ENCODE measurements around the gene SERPINB1.
A peak's percentile ranks its signal among the peaks of the same experiment; 100 is the strongest.

The SERPINB1 gene

DNA sequence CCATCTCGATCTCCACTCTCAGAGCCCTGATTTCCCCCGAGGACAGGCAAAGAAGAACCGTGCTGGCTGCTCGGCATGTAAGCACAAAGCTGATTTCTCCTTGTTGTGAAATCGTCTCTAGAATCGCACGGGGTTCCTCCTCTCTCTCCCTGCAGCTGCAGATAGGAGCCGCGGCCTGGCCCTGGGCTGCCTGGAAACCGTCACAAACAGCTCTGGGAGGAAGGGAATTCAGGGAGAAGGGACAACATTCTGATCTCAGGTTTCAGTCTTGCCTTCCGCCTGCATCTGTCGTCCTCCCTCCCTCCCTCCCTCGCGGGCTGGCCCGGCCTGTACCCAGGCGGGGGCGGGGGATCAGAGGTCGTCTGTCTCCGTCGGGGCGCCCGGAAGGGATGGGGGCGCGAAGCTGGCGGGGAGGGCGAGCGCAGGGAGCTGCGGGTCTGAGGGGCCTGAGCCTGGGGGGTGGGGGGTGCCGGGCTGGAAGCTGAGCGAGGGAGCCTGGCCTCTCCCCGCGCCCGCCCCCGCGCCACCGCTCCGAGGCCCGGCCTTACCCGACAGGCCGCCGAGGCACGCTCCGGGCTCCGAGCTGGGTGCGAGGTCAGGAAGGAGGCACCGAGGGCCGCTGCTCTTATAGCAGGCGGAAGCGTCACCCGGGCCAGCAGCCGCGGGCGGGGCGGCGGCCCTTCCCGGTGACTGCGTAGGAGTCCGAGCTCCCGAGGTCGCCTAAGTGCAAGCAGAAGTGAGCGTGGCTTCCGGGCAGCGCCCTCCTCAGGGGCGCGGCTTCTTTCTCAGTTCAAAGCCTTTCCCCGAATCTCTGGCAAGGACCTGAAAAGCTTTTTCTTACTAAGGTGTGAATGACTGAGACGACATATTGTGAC lies at the start of gene SERPINB1:
TSS of gene SERPINB1 (minus strand) at position 600 of the 875 bp plus-strand sequence. CDS start 1,277 bp downstream, outside the sequence.
- Histone ChIP-seq H3K79me2 (ENCODE audit: control insufficient read depth, low read length) (peaks cover 33% of the 10 kb centered on the region), H3K4me1 (ENCODE audit: control insufficient read depth, low read length) (peaks cover 56% of the 10 kb centered on the region), H3K27me3 (ENCODE audit: control insufficient read depth, low read length) (no peaks in the 10 kb centered on the region), H3F3A (ENCODE audit: control insufficient read depth, insufficient read depth) (peaks cover 11% of the 10 kb centered on the region), H3K4me3 (ENCODE audit: low read length) (peak within 1 kb of the TSS; percentile 82), H3K36me3 (ENCODE audit: control insufficient read depth, low read length) (peaks cover 38% of the 10 kb centered on the region), H3K9me3 (ENCODE audit: control insufficient read depth, insufficient read depth, low read length) (no peaks in the 10 kb centered on the region), H3K27ac (ENCODE audit: low read depth, low read length) (peak within 1 kb of the TSS; percentile 50), H4K20me1 (ENCODE audit: control insufficient read depth, insufficient read depth, low read depth, low read length) (no peaks in the 10 kb centered on the region; the same call in 1 of the 2 replicates), H3K9me2 (replicated peaks; ENCODE audit: control insufficient read depth, low read length) (no peaks in the 10 kb centered on the region), H3K4me2 (ENCODE audit: low read length) (peak within 1 kb of the TSS; percentile 85)
- TF ChIP-seq EZH2phosphoT487 (IDR thresholded peaks at IDR 0.05; ENCODE audit: borderline replicate concordance, low read length) = no peak
- TF ChIP-seq, protein P1, sequence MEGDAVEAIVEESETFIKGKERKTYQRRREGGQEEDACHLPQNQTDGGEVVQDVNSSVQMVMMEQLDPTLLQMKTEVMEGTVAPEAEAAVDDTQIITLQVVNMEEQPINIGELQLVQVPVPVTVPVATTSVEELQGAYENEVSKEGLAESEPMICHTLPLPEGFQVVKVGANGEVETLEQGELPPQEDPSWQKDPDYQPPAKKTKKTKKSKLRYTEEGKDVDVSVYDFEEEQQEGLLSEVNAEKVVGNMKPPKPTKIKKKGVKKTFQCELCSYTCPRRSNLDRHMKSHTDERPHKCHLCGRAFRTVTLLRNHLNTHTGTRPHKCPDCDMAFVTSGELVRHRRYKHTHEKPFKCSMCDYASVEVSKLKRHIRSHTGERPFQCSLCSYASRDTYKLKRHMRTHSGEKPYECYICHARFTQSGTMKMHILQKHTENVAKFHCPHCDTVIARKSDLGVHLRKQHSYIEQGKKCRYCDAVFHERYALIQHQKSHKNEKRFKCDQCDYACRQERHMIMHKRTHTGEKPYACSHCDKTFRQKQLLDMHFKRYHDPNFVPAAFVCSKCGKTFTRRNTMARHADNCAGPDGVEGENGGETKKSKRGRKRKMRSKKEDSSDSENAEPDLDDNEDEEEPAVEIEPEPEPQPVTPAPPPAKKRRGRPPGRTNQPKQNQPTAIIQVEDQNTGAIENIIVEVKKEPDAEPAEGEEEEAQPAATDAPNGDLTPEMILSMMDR (IDR thresholded peaks at IDR 0.05; ENCODE audit: low read depth, low read length, poor library complexity, severe bottlenecking) = peak; percentile 11

GRCh38 chr6:2890976-2891767 lies 49.5 kb upstream of the SERPINB1 start:
- no peaks in the 10 kb centered on the region for H3K27me3 ChIP-seq (ENCODE audit: control insufficient read depth, low read length)
- H3K9me3 ChIP-seq (ENCODE audit: control insufficient read depth, insufficient read depth, low read length) = peaks cover 4% of the 10 kb centered on the region; the same call in 1 of the 2 replicates
- H3K4me1 ChIP-seq (ENCODE audit: control insufficient read depth, low read length) = peaks cover 95% of the 10 kb centered on the region
- H3K4me3 ChIP-seq (ENCODE audit: low read length) = peak overlapping the region; percentile 75
- no peaks in the 10 kb centered on the region for H3K9me2 ChIP-seq (replicated peaks; ENCODE audit: control insufficient read depth, low read length)
- no peaks in the 10 kb centered on the region for H4K20me1 ChIP-seq (ENCODE audit: control insufficient read depth, insufficient read depth, low read depth, low read length)
- TF ChIP-seq, protein P1 (IDR thresholded peaks at IDR 0.05; ENCODE audit: low read depth, low read length, poor library complexity, severe bottlenecking) = no peak
- no peak for TF ChIP-seq EZH2phosphoT487 (IDR thresholded peaks at IDR 0.05; ENCODE audit: borderline replicate concordance, low read length)
- H3K36me3 ChIP-seq (ENCODE audit: control insufficient read depth, low read length) = peaks cover 94% of the 10 kb centered on the region
- H3F3A ChIP-seq (ENCODE audit: control insufficient read depth, insufficient read depth) = peaks cover 62% of the 10 kb centered on the region
- peaks cover 63% of the 10 kb centered on the region for H3K79me2 ChIP-seq (ENCODE audit: control insufficient read depth, low read length)
- peak overlapping the region; percentile 85 for H3K4me2 ChIP-seq (ENCODE audit: low read length)
- peak overlapping the region; percentile 91 for H3K27ac ChIP-seq (ENCODE audit: low read depth, low read length)

DNA sequence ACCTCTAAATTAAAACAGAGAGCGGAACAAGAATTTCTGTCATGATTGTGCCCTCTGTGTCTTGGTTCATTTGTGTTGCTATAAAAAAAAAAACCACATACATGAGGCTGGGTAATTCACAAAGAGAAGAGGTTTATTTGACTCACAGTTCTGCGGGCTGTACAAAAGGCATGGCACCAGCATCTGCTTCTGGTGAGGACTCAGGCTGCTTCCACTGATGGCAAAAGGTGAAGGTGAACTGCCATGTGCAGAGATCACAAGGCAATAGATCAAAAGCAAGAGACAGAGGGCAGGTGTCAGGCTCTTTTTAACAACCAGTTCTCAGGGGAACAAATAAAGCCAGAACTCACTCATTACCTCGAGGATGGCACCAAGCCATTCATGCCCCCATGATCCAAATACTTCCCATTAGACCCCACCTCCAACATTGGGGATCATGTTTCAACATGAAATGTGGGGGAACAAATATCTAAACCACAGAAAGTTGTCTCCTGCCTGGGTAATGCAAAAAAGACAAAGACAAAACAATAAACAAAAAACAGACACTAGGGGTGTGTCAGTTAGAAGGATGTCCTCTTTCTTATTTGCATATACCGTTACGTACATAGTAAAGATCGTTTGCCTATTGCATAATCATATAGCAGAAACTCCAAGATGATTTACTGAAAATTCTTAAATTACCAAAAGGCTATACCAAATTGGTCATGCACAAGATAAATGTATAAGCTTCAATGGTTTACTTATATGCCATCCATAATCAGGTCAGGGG lies 44.5 kb upstream of the SERPINB1 start:
- H3K36me3 ChIP-seq (ENCODE audit: control insufficient read depth, low read length) = peaks cover 62% of the 10 kb centered on the region

More for the DNA sequence above, 44.5 kb upstream of the SERPINB1 start:
- H3K79me2 ChIP-seq (ENCODE audit: control insufficient read depth, low read length) = peaks cover 35% of the 10 kb centered on the region
- peak overlapping the region; percentile 56 for H3K4me2 ChIP-seq (ENCODE audit: low read length)
- peaks cover 93% of the 10 kb centered on the region for H3K4me1 ChIP-seq (ENCODE audit: control insufficient read depth, low read length)
- peaks cover 64% of the 10 kb centered on the region for H3F3A ChIP-seq (ENCODE audit: control insufficient read depth, insufficient read depth)
- H3K9me3 ChIP-seq (ENCODE audit: control insufficient read depth, insufficient read depth, low read length) = peaks cover 4% of the 10 kb centered on the region; the same call in 1 of the 2 replicates
- H3K27me3 ChIP-seq (ENCODE audit: control insufficient read depth, low read length) = no peaks in the 10 kb centered on the region
- no peaks in the 10 kb centered on the region for H4K20me1 ChIP-seq (ENCODE audit: control insufficient read depth, insufficient read depth, low read depth, low read length)
- H3K27ac ChIP-seq (ENCODE audit: low read depth, low read length) = peak overlapping the region; percentile 84
- H3K4me3 ChIP-seq (ENCODE audit: low read length) = peak overlapping the region; percentile 59
- no peaks in the 10 kb centered on the region for H3K9me2 ChIP-seq (replicated peaks; ENCODE audit: control insufficient read depth, low read length)
- TF ChIP-seq EZH2phosphoT487 (IDR thresholded peaks at IDR 0.05; ENCODE audit: borderline replicate concordance, low read length) = no peak
- TF ChIP-seq, protein P1 (IDR thresholded peaks at IDR 0.05; ENCODE audit: low read depth, low read length, poor library complexity, severe bottlenecking) = no peak

Measured in DOHH2 (cell line).